KBM-7 (cell line): ENCODE data around the gene PAPOLG.

ENCODE experiments used
- DNase-seq: peaks from one replicate; pipeline ENCODE4 v3.0.0-alpha.2; 2015
- in situ Hi-C: fragments of 300-500 bp; cut with MboI; formaldehyde crosslinking; loops from 2 replicates; pipeline ENCODE4 v1.14.3; 2020; ENCODE audit warnings: low sequenced_read_pairs, low pct_unique_long_range_greater_than_20kb, mixed read lengths

PAPOLG gene

GRCh38 chr2:60756097-60757087 lies at the start of gene PAPOLG:
PAPOLG (plus strand) TSS chr2:60756268; CDS start chr2:60756479, 211 bp downstream.
- in situ Hi-C loops, result no loop called here
- peak; percentile 93 for DNase-seq

- in situ Hi-C loops, result no loop called here
- DNase-seq, result peak; percentile 43
Measured at GRCh38 chr2:60707750-60708371, 48.2 kb upstream of the PAPOLG start.

GRCh38 chr2:60708630-60709320 lies 47.3 kb upstream of the PAPOLG start:
- in situ Hi-C loops, result no loop called here
- DNase-seq, result no peak

- DNase-seq, result peak; percentile 19
- in situ Hi-C loops, result no loop called here
Measured at GRCh38 chr2:60710707-60711106, 45.4 kb upstream of the PAPOLG start.

GRCh38 chr2:60715561-60715960 lies 40.5 kb upstream of the PAPOLG start:
- DNase-seq, result no peak
- in situ Hi-C loops, result no loop called here

GRCh38 chr2:60717691-60718090 lies 38.4 kb upstream of the PAPOLG start:
- no peak for DNase-seq
- in situ Hi-C loops, result no loop called here

GRCh38 chr2:60719331-60719730 lies 36.7 kb upstream of the PAPOLG start:
- in situ Hi-C loops, result no loop called here
- DNase-seq, result no peak

GRCh38 chr2:60725466-60725865 lies 30.6 kb upstream of the PAPOLG start:
- in situ Hi-C loops, result no loop called here
- DNase-seq, result no peak

GRCh38 chr2:60728855-60729254 lies 27.2 kb upstream of the PAPOLG start:
- in situ Hi-C loops, result no loop called here
- no peak for DNase-seq

GRCh38 chr2:60735496-60736250 lies 20.4 kb upstream of the PAPOLG start:
- in situ Hi-C loops, result no loop called here
- DNase-seq, result peak; percentile 20

GRCh38 chr2:60738679-60739078 lies 17.4 kb upstream of the PAPOLG start:
- DNase-seq, result no peak
- in situ Hi-C loops, result no loop called here

GRCh38 chr2:60739156-60739555 lies 16.9 kb upstream of the PAPOLG start:
- in situ Hi-C loops, result no loop called here
- no peak for DNase-seq

GRCh38 chr2:60741576-60741975 lies 14.5 kb upstream of the PAPOLG start:
- in situ Hi-C loops, result no loop called here
- DNase-seq, result no peak

- no peak for DNase-seq
- in situ Hi-C loops, result no loop called here
Measured at GRCh38 chr2:60742419-60742818, 13.6 kb upstream of the PAPOLG start.

GRCh38 chr2:60745330-60745729 lies 10.7 kb upstream of the PAPOLG start:
- in situ Hi-C loops, result no loop called here

GRCh38 chr2:60745761-60746160 lies 10.3 kb upstream of the PAPOLG start:
- in situ Hi-C loops, result no loop called here
- DNase-seq, result peak; percentile 80

More at GRCh38 chr2:60745330-60745729, 10.7 kb upstream of the PAPOLG start:
- no peak for DNase-seq

GRCh38 chr2:60746318-60746717 lies 9.8 kb upstream of the PAPOLG start:
- no peak for DNase-seq
- in situ Hi-C loops, result no loop called here

- DNase-seq, result no peak
Measured at GRCh38 chr2:60759654-60760053, 3.6 kb downstream of the PAPOLG start.

More at GRCh38 chr2:60759654-60760053, 3.6 kb downstream of the PAPOLG start:
- in situ Hi-C loops, result no loop called here
